ENCODE measurements around the gene THSD4.
"Not testable (repeated sequence)": the region's sequence is repeated elsewhere in the genome, so short reads cannot be mapped to it uniquely, and the experiment has no call there.

The THSD4 gene

DNA sequence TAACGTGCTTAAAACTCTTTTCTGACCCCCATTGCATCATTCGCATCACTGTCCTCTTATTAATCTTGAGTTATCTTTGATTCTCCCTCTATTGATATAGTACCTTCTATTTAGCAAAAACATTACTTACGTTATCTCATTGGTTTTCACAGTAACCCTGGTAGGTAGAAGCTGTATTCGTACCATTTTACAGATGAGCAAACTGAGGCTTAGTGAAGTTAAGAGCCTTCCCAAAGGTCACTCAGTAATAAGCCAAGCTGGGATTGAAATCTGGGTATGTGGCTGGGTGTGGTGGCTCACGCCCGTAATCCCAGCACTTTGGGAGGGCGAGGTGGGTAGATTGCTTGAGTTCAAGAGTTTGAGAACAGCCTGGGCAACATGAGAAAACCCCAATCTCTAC, 244.0 kb downstream of the THSD4 start:
- no peak for DNase-seq

DNA sequence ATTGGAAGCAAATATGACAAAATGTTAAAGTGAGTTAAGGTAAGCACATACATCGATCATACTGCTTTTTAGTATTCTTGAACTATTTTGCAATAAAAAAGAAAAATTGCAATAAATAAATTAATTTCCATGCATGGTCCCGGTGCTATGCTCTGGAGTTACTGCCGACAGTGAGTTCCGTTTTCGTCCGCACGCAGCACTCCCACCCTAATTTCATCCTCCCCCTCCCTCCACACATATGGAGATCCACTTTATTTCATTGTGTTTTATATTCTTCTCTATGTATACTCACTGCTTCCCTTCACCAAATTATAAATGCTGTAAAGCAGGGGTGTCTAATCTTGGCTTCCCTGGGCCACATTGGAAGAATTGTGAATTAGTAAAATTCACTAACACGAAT, 247.3 kb downstream of the THSD4 start:
- no peak for DNase-seq

DNA sequence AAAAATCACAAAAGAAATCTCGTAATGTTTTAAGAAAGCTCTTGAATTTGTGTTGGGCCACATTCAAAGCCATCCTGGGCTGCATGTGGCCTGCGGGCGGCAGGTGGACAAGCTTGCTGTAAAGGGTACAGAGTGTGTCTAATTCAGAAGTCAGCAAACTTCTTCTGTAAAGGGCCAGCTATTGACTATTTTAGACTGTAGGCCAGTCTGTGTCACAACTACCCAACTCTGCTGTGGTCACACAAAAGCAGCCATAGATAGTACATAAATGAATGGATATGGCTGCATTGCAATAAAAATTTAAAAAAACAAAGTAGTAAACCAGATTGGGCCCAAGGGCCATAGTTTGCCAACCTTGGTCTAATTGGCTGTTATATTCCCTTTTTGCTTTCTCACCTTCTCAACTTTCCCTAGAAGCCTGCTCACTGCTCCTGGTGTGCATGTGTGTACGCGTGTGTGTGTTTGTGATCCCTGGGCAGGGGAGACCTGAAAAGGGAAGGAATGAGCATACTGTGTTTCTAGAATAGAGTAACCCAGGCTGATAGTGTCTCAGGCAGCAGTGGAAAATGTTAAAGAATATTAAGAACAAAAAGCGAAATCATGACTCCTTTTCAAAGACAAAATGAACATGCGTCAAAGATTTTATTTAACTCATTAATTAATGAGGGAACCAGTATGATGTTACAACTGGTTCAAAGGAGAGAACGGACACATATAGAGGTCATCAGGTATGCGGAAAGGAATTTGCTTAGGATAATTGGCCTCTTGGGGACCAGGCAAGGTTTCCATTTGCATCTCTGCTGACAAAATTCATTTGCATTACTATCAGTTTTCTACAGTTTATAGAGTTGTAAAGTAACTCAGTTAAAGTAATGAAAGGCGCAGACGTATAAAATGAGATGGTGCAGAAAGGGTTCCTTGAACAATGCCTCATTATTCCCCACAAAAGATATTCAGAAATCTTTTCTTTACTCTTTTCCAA, 248.0 kb downstream of the THSD4 start:
- no peak for DNase-seq

DNA sequence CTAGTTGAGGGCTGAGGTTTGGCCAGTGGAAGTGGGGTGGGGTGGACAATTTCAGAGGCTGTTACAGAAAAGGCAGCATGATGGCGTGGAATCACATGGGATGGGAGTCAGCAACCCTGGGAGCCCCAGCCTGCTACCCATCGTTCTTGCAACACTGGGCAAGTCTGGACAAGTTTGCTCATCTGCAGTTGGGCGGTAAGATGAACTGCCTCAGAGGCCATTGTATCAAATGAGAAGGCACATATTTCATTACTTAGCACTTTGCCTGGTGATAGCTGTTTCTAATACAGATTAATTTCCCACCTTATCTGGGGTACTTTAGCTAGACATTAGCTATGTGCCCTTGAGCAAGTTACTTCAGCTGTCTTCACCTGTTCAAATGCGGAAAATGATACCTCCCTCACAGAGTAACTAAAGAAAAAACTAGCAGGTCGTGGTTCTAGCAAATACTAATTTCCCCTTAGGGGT, 248.9 kb downstream of the THSD4 start:
- DNase-seq: no peak

DNA sequence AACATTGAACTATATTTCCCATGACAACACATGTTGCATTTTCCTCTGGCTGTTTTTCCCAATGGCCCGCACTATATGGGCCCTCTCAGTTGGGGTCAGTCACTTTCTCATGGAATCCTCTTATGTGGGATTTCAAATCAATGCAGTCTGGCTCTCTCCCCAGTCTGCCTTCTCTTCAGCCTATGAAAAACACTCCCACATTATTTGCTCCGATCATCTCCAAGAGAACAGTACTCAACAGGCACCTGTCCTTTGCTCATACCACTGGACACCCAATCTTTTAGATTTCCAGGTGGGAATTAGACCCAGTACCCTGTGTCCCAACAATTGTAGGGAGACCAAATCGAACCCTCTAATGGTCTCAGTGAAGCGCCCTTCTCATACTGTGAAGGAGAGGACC, 251.3 kb downstream of the THSD4 start:
- DNase-seq: no peak

DNA sequence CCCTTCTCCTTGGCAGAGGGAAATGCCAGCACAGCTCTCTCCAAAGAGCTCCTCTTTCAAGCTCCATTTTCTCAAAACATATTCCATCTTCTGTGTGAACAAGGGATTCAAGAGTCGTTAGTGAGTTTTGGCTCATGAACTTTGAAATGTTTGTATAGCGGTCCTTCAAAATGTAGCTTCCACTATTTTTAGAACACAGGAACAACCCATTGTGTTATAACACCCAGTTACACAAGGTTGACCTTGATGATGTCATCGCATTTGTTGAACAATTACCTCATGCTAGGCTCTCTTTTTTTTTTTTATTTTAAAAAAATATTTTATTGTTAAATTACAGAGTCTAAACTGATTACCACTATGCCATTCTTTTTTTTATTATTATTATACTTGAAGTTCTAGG, 251.7 kb downstream of the THSD4 start:
- no peak for DNase-seq

DNA sequence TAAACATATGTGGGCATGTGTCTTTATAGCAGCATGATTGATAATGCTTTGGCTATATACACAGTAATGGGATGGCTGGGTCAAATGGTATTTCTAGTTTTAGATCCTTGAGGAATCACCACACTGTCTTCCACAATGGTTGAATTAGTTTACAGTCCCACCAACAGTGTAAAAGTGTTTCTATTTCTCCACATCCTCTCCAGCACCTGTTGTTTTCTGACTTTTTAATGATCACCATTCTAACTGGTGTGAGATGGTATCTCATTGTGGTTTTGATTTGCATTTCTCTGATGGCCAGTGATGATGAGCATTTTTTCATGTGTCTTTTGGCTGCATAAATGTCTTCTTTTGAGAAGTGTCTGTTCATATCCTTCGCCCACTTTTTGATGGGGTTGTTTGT, 252.5 kb downstream of the THSD4 start:
- not testable (repeated sequence) for DNase-seq

DNA sequence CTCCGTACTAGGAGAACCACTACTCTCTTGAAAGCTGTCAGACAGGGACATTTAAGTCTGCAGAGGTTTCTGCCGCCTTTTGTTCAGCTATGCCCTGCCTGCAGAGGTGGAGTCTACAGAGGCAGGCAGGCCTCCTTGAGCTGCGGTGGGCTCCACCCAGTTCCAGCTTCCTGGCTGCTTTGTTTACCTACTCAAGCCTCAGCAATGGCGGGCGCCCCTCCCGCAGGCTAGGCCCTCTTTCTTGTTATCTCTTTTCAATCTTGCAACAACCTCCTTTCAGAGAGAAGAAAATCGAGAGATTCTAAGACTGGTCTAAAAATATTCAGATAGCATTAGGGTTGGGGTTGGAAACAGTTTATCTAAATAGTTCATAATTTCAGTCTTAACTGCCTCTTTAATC, 257.5 kb downstream of the THSD4 start:
- not testable (repeated sequence) for DNase-seq

DNA sequence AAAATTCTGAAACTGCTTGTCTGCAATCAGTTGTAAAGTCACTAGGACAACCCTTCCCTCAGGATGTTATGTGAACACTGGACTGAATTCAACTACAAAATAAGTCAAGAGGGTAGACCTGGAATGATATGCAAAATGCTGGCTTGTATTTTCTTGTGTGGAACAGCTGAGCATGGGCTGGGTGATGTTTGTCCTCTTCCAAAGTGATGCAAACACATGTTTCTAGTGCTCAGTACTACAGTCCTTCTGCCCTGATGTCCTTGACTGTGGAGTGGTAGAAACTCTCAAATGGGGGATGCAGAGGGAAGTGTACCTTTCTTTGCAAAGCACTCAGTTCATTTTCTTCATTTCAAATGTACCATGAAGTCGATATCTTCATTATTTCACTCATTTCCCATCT, 258.6 kb downstream of the THSD4 start:
- DNase-seq: no peak

DNA sequence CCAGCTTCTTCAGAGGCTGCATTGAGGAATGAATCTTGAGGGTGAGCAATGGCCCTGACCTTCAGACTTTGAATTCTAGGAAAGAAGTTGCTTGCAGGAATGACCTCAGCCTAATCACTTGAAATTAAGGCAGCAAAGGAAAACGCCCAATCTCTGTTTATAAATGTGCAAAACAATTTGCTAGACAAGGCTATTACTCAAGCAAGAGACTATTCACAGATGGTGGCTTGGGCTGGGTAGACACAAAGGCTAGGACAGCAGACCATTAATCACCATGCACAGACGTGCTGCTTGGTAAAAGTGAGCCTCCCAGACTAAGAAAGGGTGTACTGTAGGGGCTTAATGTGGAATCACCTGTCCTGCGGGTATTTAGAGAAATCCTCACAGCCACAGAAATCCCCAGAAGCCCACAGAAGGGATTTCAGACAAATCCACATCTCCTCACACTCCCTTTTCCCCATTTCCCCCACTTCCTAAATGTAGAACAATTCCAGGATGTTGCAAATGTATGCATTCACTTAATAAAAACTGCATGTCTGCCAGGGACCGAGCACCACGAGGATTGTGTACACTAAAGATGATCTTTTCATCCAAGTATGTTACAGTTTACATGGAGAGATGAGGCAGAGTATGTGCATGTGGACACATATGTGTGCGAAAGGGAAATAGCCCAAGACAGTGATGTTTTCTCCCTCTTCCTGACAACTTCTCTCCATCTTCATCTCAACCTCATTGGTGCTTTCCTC, 259.5 kb downstream of the THSD4 start:
- no peak for DNase-seq

DNA sequence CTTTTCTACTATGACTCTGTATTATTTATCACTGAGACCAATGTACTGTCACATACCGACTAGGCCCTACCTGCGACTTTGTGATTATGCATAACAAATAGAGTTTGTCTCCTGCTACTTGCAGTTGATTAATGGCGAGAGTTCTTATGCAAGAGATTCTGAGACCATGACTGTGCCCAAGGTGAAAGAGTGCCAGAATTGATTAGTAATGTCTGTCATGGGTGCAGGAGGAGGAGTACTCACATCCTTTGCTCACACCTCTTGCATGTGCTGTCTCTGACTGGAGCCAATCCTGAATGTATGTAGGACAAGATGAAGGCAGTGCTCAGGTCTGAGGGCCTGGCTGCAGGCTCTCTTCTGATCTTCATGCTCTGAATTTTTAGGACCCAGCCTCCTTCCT, 260.7 kb downstream of the THSD4 start:
- no peak for DNase-seq

DNA sequence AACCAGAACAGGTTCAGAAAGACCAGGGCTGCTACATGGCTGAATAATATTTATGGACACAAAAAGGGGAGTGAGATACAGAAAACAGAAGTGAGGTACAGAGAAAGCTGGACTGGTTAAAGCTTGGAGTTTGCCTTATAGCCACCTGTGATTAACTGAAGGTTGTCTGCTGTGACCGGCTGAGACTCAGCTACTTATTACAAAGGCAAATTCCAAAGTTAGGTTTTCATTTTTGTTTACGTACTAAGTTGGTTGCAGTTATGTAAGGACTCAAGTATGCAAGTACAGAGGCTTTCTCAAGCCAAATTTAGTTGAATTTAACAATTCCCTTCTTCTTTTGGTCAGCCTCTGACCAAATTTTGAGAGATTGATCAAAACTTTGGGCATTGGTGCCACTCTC, 264.6 kb downstream of the THSD4 start:
- DNase-seq: no peak

DNA sequence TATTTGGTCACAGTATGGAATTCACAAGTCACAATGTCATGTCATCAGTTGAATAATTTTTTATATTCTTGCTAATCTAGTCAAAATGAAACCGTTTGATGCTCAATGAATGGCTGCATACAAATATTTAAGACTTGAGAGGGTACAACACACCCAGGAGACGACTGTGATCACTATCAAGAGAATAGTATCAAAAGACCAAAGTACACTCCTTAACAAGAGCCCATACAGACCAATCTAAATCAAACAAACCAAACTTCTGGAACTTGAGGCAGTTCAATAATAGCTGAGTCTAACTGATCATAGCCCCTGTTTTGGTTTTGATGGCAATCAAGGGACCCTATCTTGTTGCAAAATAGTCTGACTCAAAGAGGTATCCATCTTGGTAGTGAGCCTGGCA, 265.1 kb downstream of the THSD4 start:
- DNase-seq: no peak

DNA sequence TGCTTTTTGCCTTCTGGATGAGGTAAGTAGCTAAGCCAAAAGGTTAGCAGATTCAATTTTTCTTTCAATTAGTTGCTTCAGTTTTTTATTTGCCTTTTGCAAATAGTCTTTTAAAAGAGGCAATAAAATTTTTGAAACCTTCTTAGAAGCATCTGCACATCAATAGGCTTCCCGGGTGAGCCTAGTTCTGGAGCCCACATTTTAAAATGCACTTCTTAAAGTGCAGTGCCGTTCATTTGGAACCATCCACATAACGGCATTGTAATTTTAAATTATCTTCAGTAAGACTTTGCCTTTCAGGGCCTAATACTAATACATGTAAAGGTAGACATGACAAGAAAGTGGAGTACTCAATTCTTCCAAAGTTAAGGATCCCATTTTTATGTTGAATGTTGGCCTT, 269.2 kb downstream of the THSD4 start:
- DNase-seq: no peak

DNA sequence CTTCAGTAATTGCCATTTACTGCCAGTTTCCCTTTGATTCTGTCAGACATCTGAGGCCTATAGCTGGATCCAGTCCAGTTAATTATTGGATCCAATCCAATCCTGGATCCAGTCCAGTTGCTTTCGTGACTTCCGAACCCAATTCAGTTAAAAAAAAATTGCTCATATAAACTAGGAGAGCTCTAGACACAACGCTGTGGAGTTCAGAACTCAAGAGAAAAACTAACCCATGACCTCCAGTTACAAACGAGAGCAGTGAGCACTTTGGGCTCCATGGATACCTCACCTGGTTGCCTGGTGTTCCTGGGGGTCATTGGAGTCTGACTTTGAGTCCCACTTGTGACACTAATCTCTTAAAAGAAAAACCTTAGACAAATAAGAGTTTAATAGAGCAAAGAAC, 269.8 kb downstream of the THSD4 start:
- DNase-seq: no peak

DNA sequence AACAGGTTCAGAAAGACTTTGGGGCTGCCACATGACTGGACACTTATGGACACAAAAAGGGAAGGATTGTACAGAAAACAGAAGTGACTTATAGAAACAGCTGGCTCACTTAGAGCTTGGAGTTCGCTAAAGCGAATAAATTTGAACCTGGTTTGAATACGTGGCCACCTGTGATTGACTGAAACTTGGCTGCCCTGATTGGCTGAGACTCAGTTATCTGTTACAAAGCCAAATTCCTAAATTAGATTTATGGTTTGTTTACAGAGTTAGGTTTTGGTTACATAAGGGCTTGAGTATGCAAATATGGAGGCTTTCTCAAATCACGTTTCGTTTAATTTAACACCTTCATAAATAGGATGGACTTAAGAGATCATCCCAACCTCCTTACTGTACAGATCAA, 270.2 kb downstream of the THSD4 start:
- DNase-seq: no peak

DNA sequence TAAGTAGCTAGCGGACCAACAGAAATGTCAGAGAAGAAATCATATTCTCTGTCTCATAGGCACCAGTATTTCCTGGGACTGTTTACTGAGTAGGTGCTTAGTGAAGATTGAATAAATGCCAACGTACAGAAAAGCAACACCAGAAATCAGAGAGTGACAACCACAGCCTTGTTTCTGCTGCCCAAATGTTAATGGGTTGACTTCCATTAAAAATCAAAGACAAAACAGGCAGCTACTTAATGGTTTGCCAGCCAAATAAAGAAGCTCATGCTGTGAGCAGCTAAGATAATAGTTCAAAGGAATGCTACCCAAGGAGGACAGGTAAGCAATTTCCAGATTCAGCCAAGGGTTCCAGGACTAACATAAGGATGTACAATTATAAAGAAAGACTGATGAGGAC, 270.7 kb downstream of the THSD4 start:
- DNase-seq: no peak

DNA sequence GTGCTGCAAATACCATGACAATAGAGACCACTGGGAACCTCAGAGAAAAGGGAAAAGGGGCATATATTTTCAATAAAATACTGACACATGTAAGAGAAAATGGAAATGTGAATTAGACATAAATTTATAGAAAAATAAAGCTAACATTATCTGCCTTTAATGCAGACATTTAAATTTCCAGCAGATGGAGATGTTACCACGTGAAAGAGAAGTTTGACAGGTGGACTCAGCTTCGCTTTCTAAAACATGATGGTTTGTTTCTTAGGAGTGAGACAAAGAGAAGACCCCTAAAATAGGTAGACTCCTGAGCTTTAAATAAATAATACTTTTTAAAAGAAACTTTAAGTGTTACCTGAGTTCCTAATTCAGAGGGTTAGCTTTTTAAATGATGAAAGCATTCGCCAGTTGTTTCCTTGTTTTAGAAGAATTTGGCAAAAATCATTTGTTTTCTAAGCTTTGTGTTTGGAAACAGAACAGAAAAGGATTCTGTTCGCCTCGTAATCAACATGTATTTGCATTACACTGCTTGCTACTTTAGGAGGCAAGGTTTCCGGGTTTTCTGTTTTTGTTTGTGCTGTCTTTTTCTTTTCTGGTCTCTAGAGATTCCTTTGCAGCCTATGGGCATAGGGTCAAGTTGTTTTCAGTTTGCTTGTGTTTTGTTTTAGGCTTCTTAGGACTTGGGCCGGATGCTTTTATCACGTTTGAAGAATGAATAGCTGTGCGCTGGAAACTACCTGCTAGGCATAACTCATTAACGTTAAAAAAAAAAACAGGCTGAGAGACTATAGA, 271.4 kb downstream of the THSD4 start:
- DNase-seq: no peak

DNA sequence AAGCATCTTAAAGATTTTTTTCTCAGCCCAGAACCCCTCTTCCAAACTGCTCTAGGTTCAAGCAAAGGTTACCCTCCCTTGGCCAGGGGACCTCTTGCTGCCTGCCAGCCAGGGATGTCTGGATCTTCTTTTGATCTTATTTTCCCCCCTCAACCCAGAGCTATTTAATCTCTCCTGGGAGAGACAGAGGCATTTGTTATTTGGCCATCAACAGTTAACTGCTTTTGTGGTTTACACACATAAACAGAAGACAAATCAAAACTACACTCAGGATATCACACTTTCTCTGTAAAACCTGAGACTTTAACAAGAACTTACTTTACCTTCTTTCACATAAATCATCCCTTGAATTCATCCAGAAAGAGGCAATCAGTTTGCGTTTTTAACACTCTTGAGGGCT, 272.5 kb downstream of the THSD4 start:
- DNase-seq: no peak

DNA sequence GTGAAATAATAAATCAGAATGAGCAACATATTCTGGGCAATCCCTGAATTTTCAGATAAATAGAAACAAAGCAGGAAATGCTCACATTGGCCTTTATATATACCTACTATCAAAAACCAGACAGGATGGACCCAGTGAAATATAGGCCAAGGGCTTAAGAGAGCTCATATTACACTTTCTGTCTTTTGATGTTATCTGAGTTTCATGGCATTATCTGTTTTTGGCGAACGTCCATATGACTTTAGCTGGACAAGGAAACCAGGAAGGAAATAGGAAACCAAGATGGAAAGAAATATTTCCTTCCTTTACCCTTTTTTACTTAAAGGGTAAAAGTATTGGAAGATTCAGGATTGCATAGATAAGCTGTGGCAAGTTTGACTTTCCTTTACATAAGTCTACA, 274.8 kb downstream of the THSD4 start:
- no peak for DNase-seq

DNA sequence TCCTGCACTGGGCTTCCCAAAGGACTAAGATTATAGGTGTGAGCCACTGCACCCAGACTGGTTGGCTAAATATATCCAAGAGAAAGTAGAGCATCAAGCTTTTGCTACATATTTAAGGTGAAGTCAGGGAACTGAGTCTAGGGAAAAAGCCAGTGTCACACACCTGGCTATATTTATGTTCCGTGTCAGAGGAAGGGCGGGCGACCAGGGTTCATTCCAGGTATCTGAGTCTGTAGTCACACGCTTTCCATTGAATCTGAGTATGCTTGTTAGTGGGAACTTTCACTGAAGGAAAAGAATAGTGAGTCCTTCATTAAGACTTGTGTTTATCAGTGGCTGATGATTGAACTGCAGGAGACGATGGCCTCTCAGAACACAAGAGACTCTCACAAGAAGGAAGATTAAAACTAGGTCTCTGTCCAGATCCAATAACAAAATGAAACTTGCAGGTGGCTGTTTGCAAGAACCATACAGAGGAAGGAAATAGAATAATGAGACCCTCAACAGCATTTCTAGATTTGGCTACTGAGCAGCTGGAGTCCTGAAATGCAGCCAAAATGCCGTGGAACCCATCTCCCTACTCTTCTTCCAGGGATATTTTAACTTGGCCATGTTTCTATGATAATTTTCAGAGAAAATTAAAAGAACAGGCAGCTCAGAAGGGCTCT, 276.3 kb downstream of the THSD4 start:
- DNase-seq: no peak

DNA sequence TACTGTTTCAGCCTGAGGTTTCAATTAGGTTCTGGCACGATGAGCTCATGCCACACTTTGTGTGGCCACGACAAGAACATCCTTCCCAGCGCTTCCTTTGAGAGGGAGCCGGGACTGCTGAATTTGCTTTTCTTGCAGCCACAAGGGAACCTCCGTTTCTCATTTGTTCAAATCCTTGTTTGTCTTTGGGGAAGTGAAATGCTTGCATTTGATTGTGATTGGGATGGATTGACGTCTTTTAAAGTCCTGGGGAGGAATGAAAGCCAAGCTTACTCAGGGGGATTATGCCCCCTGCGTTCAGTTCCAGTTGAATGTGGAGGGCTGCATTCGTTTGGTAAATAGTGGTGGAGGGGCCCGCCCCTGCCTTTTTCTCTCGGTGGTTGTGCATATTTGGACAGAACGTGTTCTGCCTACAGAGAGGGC, 277.6 kb downstream of the THSD4 start:
- DNase-seq: no peak

DNA sequence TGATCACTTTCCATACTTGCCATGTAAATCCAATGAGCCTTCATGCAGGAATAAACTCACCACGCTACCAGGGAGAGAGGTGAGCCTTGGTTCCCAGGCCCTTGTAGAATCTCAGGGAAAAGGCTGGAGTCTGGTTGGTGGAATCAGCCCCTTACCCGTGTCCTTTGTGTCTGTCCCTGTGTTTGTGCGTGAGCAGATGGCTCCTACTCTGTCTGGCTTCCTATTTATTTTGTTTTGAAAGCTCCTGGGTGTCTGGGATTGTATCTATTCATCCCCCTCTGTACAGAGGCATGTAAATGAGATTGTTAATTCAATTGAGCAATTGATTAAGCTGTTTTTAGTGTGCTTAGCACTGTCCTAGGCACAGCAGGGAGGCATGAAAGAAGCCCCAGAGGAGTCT, 278.1 kb downstream of the THSD4 start:
- no peak for DNase-seq
